NOMO-1 treated with dmso at 0.1 percent for 144 hours (cell line): Measurements from ENCODE around the gene HSD17B13.
"Not testable (repeated sequence)": the region's sequence is repeated elsewhere in the genome, so short reads cannot be mapped to it uniquely, and the experiment has no call there.

Experiments used
- DNase-seq: peaks from one replicate; lab custom pipeline; 2025; ENCODE audit not compliant: unreplicated experiment; lab: John Stamatoyannopoulos, UW

Gene HSD17B13, protein sequence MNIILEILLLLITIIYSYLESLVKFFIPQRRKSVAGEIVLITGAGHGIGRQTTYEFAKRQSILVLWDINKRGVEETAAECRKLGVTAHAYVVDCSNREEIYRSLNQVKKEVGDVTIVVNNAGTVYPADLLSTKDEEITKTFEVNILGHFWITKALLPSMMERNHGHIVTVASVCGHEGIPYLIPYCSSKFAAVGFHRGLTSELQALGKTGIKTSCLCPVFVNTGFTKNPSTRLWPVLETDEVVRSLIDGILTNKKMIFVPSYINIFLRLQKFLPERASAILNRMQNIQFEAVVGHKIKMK

GRCh38 chr4:87322754-87323153 is at the start of gene HSD17B13:
Gene HSD17B13, minus strand, starts transcription at chr4:87322882. Its CDS starts 41 bp downstream, at chr4:87322841.
- DNase-seq, result no peak

DNA sequence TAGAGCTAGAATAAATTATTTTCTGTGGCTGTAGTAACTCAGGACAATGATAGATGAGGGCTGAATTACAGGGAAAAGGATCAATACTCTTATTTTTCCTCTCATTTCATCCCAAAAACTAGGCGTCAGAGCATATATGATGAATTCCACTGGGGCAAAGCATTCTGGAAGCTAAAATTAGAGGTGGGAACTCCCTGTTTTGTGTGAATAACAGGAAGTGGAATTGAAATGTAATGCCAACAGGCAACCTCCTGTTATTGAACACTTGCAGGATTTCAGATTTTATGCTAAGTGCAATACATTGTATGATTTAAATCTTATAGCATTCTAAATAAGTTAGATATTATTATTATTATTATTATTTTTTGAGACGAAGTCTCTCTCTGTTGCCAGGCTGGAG is 47.4 kb upstream of the HSD17B13 start:
- no peak for DNase-seq

GRCh38 chr4:87366521-87367162 is 44.0 kb upstream of the HSD17B13 start:
- DNase-seq, result no peak

DNA sequence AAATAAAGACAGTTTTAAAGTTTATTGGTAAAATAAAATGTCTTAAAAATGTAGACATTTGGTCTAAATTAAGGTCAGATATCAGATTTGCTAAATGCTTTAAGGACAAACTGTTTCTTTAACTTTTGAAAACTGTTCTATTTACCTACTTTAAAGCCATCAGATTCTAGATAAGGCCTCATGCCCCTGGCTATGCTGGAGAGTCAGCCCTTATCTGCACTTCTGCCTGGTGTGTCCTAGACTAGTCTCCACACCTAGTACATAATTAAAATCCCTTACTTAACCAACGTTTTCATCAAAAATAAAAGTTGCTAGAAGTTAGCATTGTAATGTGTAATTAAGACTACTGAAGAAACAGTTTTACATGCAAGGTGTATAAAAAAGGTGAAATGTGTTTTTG is 42.7 kb upstream of the HSD17B13 start:
- no peak for DNase-seq

DNA sequence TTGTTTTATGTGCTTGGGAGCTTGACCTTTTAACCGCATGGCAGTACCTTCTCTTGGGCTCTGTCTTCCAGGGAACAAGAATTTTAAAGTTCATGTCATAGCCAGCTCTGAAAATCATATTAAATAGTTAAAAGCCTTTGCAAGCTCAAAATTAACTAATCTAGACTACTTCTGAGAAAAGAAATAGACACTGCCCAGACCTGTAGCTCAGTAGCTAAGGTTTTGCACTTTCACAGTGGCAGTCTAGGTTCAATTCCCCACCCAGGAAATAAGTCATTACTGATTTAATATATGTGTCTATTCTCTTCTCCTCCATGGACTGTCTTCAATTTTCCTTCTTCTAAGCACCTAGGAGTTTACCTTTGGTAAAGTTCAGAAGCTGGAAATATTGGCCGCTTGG is 40.9 kb upstream of the HSD17B13 start:
- DNase-seq, result no peak

- DNase-seq, result no peak
Observed at GRCh38 chr4:87360338-87360935, 37.8 kb upstream of the HSD17B13 start.

GRCh38 chr4:87359258-87359657 is 36.6 kb upstream of the HSD17B13 start:
- DNase-seq, result no peak

GRCh38 chr4:87356832-87357526 is 34.3 kb upstream of the HSD17B13 start:
- DNase-seq, result no peak

DNA sequence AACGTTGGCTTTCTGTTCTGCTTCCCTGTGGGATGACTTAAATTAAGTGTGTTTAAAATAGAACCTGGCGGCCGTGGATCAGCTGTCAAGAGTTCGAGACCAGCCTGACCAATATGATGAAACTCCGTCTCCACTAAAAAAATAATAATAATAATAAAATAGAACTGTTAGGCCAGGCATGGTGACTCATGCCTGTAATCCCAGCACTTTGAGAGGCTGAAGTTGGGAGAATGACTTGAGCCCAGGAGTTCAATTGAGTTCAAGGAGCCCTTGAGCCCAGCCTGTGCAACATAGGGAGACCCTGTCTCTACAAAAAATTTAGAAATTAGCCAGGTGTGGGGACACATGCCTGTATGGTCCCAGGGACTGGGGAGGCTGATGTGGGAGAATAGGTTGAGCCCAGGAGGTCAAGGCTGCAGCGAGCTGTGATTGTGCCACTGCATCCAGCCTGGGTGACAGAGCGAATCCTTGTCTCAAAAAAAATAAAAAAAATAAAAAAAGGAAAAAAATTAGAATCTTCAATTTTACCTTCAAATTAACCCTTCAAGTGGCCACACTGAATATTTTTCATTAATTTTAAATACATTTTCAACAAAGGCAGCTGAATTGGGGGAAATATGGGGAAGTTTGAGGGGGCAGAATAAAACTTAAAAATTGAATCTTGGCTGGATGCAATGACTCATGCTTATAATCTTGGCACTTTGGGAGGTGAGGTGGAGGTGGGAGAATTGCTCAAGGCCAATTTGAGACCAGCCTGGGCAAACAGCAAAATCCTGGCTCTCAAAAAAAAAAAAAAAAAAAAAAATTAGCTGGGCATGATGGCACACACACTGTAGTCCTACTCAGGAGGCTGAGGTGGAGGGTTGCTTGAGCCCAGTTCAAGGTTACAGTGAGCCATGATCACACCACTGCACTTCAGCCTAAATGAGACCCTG is 31.8 kb upstream of the HSD17B13 start:
- DNase-seq, result no peak

DNA sequence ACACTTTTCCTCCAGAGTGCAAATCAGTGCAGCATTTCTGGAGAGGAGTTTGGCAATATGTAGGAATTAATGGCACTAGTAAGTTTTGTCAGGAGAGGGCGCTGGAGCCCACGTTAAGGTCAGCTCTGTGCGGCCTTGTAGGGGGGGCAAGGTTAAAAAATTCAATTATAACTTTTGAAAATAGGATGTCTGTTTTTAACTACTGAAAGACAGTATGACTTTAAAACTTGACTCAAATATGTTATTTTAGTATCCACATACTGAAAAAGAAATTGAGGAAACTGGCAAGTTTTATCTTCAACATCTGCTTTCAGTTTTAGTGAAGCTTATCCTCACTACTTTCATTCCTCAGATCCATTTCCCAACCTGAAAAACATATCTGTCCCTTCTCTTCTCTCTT is 30.9 kb upstream of the HSD17B13 start:
- DNase-seq, result no peak

DNA sequence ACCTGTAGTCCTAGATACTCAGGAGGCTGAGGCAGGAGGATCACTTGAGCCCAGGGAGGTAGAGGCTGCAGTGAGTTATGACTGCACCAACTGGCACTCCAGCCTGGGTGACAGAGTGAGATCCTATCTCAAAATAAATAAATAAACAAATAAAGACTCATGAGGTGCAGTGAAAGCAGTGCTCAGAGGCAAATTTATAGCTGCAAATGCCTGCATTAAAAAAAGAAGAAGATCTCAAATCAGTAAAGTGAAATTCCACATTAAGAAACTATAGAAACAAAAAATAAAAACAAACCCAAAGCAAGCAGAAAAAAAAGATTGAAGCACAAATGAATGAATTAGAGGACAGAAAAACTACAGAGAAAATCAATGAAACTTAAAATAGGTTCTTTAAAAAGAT is 22.5 kb upstream of the HSD17B13 start:
- no peak for DNase-seq

DNA sequence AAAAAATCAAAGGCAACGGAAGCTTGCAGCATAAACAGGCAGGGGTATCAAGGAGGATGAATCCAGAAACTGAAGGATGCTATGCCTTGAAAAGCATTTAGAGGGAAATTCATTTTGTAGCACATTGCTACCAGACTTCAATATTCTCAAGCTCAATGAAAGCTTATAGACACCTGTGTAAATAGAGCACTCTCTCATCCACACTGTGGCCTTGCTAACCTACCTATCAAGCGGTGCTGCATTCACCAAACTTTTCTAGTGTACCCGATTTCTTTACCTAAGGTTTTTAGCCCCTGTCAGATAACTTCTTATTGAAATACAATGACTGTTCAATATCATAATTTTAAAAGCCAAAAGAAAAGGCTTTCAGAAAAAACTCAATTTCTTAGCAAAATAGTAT is 20.2 kb upstream of the HSD17B13 start:
- DNase-seq, result no peak

DNA sequence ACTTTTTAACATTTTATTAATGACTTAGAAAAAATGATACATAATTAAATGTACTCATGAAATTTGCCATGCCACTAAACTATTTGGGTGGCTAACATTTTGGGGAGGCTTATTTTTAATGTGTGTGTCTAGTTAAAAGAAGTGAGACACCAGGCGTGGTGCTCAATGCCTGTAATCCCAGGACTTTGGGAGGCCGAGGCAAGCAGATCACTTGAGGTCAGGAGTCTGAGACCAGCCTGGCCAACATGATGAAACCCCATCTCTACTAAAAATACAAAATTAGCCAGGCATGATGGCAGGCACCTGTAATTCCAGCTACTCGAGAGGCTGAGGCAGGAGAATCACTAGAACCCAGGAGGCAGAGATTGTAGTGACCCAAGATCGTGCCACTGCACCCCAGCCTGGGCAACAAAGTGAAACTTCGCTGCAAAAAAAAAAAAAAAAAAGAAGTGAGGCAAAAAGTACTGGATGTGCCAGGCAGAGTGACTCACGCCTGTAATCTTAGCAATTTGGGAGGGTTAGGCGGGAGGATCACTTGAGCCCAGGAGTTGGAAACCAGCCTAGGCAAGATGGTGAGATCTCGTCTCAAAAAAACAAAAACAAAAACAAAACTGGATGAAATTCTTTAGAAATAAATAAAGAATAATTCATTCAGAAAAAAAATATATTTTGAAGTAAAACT is 19.4 kb upstream of the HSD17B13 start:
- not testable (repeated sequence) for DNase-seq

- no peak for DNase-seq
Observed at GRCh38 chr4:87339440-87339839, 16.8 kb upstream of the HSD17B13 start.

- DNase-seq, result no peak
Observed at GRCh38 chr4:87337361-87337760, 14.7 kb upstream of the HSD17B13 start.

DNA sequence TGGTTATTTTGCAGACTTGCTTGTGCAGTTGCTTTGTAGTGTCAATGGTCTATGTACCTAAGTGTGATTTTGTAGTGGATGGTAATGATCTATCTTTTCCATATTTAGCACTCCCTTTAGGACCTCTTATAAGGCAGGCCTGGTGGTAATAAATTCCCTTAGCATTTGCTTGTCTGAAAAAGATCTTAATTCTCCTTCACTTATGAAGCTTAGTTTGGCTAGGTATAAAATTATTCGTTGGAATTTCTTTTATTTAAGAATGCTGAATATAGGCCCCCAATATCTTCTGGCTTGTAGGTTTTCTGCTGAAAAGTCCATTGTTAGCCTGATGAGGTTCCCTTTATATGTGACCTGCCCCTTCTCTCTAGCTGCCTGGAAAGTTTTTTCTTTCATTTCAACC is 10.6 kb upstream of the HSD17B13 start:
- no peak for DNase-seq

GRCh38 chr4:87330761-87331160 is 8.1 kb upstream of the HSD17B13 start:
- DNase-seq, result no peak

DNA sequence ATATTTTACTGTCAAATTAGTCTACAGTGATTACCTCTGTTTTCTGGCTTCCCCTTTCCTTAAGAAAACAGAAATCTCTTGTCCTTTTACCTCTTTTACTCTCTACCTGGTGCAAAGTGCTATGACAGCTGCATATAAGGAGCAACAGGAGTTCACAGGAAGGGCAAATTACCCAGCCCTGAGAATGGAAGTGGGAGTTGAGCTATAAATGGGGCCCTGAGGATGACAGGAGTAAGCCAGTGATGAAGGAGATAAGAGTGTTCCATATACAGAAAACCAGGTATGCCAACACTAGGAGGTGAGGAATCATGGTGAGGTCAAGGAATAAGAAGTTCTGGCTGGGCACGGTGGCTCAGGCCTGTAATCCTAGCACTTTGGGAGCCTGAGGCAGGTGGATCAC is 4.5 kb upstream of the HSD17B13 start:
- DNase-seq, result no peak

GRCh38 chr4:87326460-87326859 is 3.8 kb upstream of the HSD17B13 start:
- DNase-seq, result no peak

GRCh38 chr4:87321888-87322287 is 794 bp downstream of the HSD17B13 start:
- no peak for DNase-seq
